Peyer's patch (tissue), 4 donors: ENCODE data around the gene EVL. TPM values are rescaled to one million over a fixed set of nuclear protein-coding genes. Genes with fewer than 3 reads are reported as not detected.
A peak's percentile ranks its signal among the peaks of the same experiment; 100 is the strongest.

Experiments
- DNase-seq, 3 donors: peaks; one replicate each; pipeline ENCODE4 v3.0.0-alpha.2; 2017 to 2019
- H3K27ac ChIP-seq, 4 donors: fragments of 200-600 bp; sonication (generic); one replicate each; pipeline ENCODE4 v1.5.1; 2016 to 2019
- H3K27me3 ChIP-seq, 2 donors: fragments of 200-600 bp; sonication (generic); one replicate each; pipeline ENCODE4 v1.5.1; 2019
- H3K36me3 ChIP-seq, 3 donors: fragments of 200-600 bp; sonication (generic); one replicate each; pipeline ENCODE4 v1.5.1; 2016 to 2019
- H3K4me1 ChIP-seq, 4 donors: fragments of 200-600 bp; sonication (generic); one replicate each; pipeline ENCODE4 v1.5.1; 2016 to 2019
- H3K4me3 ChIP-seq, 4 donors: fragments of 200-600 bp; sonication (generic); 1 replicate in 3 of 4; 2 replicates in 1 of 4; pipeline ENCODE4 v1.5.1; 2016 to 2019; ENCODE audit warnings: mild to moderate bottlenecking in 1 of 4
- H3K9me3 ChIP-seq, 4 donors: fragments of 200-600 bp; sonication (generic); one replicate each; pipeline ENCODE4 v1.5.1; 2016 to 2019; ENCODE audit warnings: mild to moderate bottlenecking in 1 of 4
- CTCF ChIP-seq, 6 experiments: fragments of 450-650 bp in 4 of 6; fragments of 200-600 bp in 2 of 6; sonication (generic) in 1 of 6; IDR thresholded peaks; one replicate each; pipeline ENCODE4 v1.5.1; 2017 to 2019; ENCODE audit warnings: antibody characterized with exemption in 6 of 6, mild to moderate bottlenecking in 3 of 6, moderate library complexity in 1 of 6
- POLR2A ChIP-seq, 2 donors: fragments of 450-650 bp; IDR thresholded peaks; one replicate each; pipeline ENCODE4 v1.5.1; 2017; ENCODE audit warnings: antibody characterized with exemption in 2 of 2, mild to moderate bottlenecking in 2 of 2, moderate library complexity in 2 of 2
- total RNA-seq, 4 donors: library from RNA; depleted of rRNA; stranded (reverse); fragments of >200 nt; gene quantifications; one replicate each; pipeline ENCODE4 v1.1.0, GENCODE V29; 2016

EVL gene
- total RNA-seq, 4 donors from 2014 or later, result 44.9 to 409 (median 110) TPM

GRCh38 chr14:100143934-100144333 is 78.7 kb downstream of the EVL start:
- H3K4me3 ChIP-seq, result no peak overlapping the region
- H3K27me3 ChIP-seq, result no peaks in the 10 kb centered on the region
- no peak overlapping the region for H3K27ac ChIP-seq
- no peak for DNase-seq
- peaks cover 16 to 89% (median 31%) of the 10 kb centered on the region in 4 donors for H3K4me1 ChIP-seq
- TF ChIP-seq CTCF (IDR thresholded peaks at IDR 0.05), result no peak
- no peak for TF ChIP-seq POLR2A (IDR thresholded peaks at IDR 0.05)
- H3K36me3 ChIP-seq, result peaks cover 0 to 18% (median 0%) of the 10 kb centered on the region in 3 donors
- no peaks in the 10 kb centered on the region for H3K9me3 ChIP-seq

- peak overlapping the region in 3 of 4 donors; percentile 69 to 95 (median 94) for H3K27ac ChIP-seq
- H3K36me3 ChIP-seq, result peaks cover 0 to 20% (median 0%) of the 10 kb centered on the region in 3 donors
- H3K4me3 ChIP-seq, result peak overlapping the region in 1 of 4 donors; percentile 31
- no peaks in the 10 kb centered on the region for H3K9me3 ChIP-seq
- DNase-seq, result no peak
- no peaks in the 10 kb centered on the region for H3K27me3 ChIP-seq
- TF ChIP-seq CTCF (IDR thresholded peaks at IDR 0.05) (no peak), POLR2A (IDR thresholded peaks at IDR 0.05) (no peak)
- peaks cover 13 to 96% (median 31%) of the 10 kb centered on the region in 4 donors for H3K4me1 ChIP-seq
Observed at GRCh38 chr14:100144645-100144995, 79.4 kb downstream of the EVL start.

GRCh38 chr14:100144996-100145646 is 79.9 kb downstream of the EVL start:
- Histone ChIP-seq H3K27ac (peak overlapping the region in 3 of 4 donors; percentile 81 to 95 (median 94)), H3K36me3 (peaks cover 0 to 20% (median 0%) of the 10 kb centered on the region in 3 donors), H3K27me3 (no peaks in the 10 kb centered on the region), H3K4me1 (peaks cover 13 to 98% (median 31%) of the 10 kb centered on the region in 4 donors), H3K4me3 (peak overlapping the region in 2 of 4 donors; percentile 14 to 31), H3K9me3 (no peaks in the 10 kb centered on the region)
- DNase-seq, result peak in 2 of 3 donors; percentile 88 to 93
- TF ChIP-seq CTCF (IDR thresholded peaks at IDR 0.05), result peak in 1 of 6 experiments; percentile 19
- TF ChIP-seq POLR2A (IDR thresholded peaks at IDR 0.05), result peak; percentile 88 to 90

GRCh38 chr14:100145682-100146464 is 80.7 kb downstream of the EVL start:
- H3K4me3 ChIP-seq, result peak overlapping the region in 2 of 4 donors; percentile 14 to 31
- H3K27ac ChIP-seq, result peak overlapping the region; percentile 76 to 95 (median 88)

More at GRCh38 chr14:100145682-100146464, 80.7 kb downstream of the EVL start:
- DNase-seq, result no peak
- no peaks in the 10 kb centered on the region for H3K9me3 ChIP-seq
- H3K4me1 ChIP-seq, result peaks cover 13 to 98% (median 31%) of the 10 kb centered on the region in 4 donors
- no peaks in the 10 kb centered on the region for H3K27me3 ChIP-seq
- TF ChIP-seq POLR2A (IDR thresholded peaks at IDR 0.05), result no peak
- TF ChIP-seq CTCF (IDR thresholded peaks at IDR 0.05), result no peak
- peaks cover 0 to 20% (median 0%) of the 10 kb centered on the region in 3 donors for H3K36me3 ChIP-seq
